GM12875 (cell line): Measurements from ENCODE around the gene SERPINB10.
"Not testable (repeated sequence)": the region's sequence is repeated elsewhere in the genome, so short reads cannot be mapped to it uniquely, and the experiment has no call there.

Source experiments
- H3K4me3 ChIP-seq: one replicate; pipeline ENCODE4 v1.5.1; 2011; ENCODE audit warnings: low read depth, low read length, control low read depth
- TF ChIP-seq, protein P1 (sequence below): IDR thresholded peaks from 2 replicates; pipeline ENCODE4 v1.5.1; 2011; ENCODE audit warnings: low read depth, mild to moderate bottlenecking, control low read depth, inconsistent platforms, low read length, moderate library complexity, borderline replicate concordance; ENCODE audit not compliant: insufficient read depth

Gene SERPINB10

DNA sequence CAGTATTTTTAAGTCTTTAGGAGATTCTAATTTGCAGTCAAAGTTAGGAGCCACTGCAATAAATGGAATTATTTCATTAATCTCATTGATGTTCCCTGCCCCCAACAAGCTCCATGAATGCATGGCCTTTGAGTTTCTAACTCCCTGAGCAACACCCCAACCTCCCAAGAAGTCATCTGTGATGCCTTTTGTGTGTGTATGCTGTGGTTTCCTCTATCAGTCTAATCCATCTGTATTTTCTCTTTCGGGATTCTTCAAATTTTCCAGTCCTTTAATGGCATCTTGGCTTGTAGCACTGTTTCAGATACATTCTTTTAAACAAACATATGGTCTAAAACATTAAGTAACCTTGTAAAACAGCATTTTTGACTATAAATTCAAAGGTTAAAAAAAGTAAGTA is 16.8 kb downstream of the SERPINB10 start:
- H3K4me3 ChIP-seq = no peak overlapping the region
- TF ChIP-seq, protein P1, sequence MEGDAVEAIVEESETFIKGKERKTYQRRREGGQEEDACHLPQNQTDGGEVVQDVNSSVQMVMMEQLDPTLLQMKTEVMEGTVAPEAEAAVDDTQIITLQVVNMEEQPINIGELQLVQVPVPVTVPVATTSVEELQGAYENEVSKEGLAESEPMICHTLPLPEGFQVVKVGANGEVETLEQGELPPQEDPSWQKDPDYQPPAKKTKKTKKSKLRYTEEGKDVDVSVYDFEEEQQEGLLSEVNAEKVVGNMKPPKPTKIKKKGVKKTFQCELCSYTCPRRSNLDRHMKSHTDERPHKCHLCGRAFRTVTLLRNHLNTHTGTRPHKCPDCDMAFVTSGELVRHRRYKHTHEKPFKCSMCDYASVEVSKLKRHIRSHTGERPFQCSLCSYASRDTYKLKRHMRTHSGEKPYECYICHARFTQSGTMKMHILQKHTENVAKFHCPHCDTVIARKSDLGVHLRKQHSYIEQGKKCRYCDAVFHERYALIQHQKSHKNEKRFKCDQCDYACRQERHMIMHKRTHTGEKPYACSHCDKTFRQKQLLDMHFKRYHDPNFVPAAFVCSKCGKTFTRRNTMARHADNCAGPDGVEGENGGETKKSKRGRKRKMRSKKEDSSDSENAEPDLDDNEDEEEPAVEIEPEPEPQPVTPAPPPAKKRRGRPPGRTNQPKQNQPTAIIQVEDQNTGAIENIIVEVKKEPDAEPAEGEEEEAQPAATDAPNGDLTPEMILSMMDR = no peak

DNA sequence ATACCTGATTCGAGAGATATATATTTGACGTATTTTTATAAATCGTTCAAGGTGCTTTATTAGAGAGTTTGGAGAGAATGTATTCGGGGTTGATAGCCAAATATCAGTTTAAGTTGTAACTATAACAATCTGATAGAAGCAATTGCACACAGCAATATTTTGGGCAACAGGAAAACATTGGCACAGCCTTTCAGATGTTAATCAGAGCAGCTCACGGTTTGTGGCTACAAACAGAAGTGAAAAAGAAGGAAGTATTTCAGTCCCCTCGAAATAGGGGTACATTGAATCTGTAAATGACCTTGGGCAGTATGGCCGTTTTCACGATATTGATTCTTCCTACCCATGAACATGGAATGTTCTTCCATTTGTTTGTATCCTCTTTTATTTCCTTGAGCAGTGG is 20.6 kb downstream of the SERPINB10 start:
- no peak overlapping the region for H3K4me3 ChIP-seq
- TF ChIP-seq, protein P1 = no peak

DNA sequence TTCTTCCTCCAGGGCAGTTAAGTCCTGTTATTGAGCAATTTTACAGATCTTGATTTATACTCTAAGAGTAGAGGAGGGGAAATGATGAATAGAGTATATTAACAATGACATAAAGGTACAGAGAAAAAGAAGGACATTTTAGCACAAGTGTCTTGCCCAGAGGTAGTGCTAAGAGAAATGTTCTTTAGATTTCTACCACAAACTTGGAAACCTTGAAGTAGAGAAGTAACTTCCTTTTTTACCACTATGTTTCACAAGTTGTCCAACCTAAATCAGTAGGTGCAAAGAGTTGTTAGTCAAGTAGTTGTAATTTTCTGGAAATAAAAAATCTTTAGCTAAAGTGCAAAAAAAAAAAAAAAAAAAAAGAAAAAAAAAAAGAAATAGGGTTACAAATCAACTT is 21.6 kb downstream of the SERPINB10 start:
- H3K4me3 ChIP-seq = not testable (repeated sequence)

DNA sequence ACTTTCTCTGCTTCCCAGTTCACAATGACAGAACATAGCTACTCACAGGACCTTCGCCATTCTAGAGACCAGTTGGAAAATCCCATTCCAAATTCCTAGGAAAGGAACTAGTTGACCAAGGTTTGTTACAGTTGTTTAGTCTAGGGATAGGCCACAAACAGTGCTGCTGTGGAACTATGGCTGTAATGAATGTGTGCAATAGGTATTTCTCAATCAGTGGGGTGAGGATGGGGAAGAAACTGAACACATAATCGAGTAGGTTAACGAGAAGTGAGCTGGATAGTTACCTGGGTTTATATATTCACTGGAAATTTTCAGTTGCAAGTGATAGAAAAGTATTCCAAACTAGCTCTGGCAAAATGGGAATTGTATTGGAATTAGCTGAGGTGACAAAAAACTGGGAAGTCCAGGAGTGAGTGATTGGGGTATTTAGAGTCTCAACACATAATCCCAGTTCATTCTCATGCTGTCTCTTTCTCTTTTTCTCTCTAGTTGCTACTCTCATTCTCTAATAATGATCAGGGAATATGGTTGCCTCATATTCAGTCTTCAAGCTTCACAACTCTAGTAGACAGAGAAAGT is 23.1 kb downstream of the SERPINB10 start:
- TF ChIP-seq, protein P1 = no peak

DNA sequence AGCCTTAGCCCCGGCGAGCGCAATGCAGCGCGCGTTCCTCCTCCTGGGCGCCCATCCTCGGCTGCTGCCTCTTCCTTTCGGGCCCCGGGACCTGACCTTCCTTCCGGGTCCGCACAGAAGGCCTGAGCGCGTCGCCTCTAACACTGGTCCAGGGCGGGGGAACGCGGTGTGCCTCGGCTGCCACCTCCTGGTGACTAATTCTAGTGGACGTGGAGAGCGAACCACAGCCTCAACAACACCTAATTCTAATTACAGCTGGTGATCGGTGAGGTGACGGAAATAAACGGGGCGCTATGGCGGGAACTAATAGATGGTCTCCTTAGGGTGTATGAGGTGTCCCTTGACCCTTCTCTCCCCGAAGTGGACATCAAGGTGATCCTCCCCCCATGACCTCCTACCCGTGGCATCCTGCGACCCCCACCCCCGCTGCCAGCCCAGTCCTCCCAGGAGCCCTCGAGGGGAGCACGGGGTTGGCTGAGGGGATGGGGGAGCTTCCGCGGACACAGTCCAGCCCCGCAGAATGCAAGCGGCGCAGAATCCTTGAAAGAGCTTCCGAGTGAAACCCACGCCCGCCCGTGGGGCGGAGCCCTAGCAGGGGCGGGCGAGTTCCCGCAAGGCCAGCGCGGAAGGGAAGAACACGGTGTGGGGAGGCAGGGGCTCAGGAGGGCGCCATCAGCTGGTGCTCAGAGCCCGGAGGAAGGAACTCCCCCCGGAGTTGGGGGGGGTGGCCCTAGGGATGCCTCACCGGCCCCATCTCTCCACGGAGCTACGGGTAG is 28.6 kb downstream of the SERPINB10 start:
- H3K4me3 ChIP-seq = peak overlapping the region; percentile 65
- TF ChIP-seq, protein P1 = peak; percentile 76

More for the DNA sequence above, 23.1 kb downstream of the SERPINB10 start:
- H3K4me3 ChIP-seq = no peak overlapping the region

DNA sequence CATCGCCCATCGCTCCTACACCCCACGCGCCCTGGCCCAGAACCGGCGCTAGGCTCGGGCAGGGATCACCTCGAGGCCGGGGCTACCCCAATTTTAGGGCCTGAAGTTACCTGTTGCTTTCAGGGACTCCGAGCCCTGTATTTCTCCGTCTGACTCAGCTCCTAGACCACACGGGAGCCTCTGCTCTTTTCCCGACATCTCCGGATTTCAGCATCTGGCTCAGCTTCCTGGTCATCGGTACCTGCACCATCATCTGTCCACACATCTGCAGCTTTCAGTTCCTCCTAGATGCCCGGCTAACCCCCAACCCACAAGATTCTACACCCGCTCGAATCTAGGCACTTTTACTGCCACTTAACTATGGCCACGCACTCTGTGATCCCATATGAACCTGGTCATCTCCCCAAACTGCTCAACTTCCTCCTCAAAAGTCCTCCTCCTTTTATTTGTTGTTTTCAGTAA is 29.2 kb downstream of the SERPINB10 start:
- H3K4me3 ChIP-seq = peak overlapping the region; percentile 65
- TF ChIP-seq, protein P1 = no peak

DNA sequence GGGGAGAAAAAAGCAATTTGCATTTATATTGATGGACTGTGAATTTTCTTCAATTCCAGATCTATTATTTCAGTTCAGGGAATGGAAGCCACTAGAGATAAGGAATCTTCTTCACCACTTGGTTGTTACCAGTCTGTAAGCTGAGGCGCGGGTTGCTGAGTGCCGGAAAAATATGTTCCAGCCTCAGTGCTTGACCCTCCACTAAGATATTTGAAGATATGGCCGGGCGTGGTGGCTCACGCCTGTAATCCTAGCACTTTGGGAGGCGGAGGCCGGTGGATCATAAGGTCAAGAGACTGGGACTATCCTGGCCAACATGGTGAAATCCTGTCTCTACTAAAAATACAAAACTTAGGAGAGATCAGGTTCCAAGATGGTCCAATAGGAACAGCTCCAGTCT is 32.2 kb downstream of the SERPINB10 start:
- H3K4me3 ChIP-seq = no peak overlapping the region

DNA sequence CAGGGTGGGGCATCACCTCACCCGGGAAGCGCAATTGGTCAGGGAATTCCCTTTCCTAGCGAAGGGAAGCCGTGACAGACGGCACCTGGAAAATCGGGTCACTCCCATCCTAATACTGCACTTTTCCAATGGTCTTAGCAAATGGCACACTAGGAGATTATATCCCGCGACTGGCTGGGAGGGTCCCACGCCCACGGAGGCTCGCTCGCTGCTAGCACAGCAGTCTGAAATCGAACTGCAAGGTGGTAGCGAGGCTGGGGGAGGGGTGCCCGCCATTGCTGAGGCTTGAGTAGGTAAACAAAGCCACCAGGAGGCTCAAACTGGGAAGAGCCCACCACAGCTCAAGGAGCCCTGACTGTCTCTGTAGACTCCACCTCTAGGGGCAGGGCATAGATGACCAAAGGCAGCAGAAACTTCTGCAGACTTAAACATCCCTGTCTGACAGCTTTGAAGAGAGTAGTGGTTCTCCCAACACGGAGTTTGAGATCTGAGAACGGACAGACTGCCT is 32.8 kb downstream of the SERPINB10 start:
- H3K4me3 ChIP-seq = not testable (repeated sequence)

More for the DNA sequence above, 32.2 kb downstream of the SERPINB10 start:
- TF ChIP-seq, protein P1 = no peak
